ENCODE results near the gene IL20RA.
A peak's percentile ranks its signal among the peaks of the same experiment; 100 is the strongest.

Gene IL20RA

GRCh38 chr6:137002505-137002904, 42.3 kb downstream of the IL20RA start:
- DNase-seq = no peak

- no peak for DNase-seq
Measured at GRCh38 chr6:137001977-137002302, 42.8 kb downstream of the IL20RA start.

- peak; percentile 12 to 46 for DNase-seq
Measured at GRCh38 chr6:137001299-137001976, 43.3 kb downstream of the IL20RA start.

GRCh38 chr6:137000825-137001224, 43.9 kb downstream of the IL20RA start:
- no peak for DNase-seq

GRCh38 chr6:136995521-136995920, 49.2 kb downstream of the IL20RA start:
- no peak for DNase-seq

- peak; percentile 53 to 85 for DNase-seq
Measured at GRCh38 chr6:136994782-136995181, 50.0 kb downstream of the IL20RA start.

GRCh38 chr6:136992113-136992512, 52.7 kb downstream of the IL20RA start:
- no peak for DNase-seq

- DNase-seq = no peak
Measured at GRCh38 chr6:136991646-136992045, 53.1 kb downstream of the IL20RA start.

- DNase-seq = peak in 1 of 2 experiments; percentile 36
Measured at GRCh38 chr6:136990754-136991153, 54.0 kb downstream of the IL20RA start.

- no peak for DNase-seq
Measured at GRCh38 chr6:136990242-136990578, 54.6 kb downstream of the IL20RA start.

- DNase-seq = peak; percentile 65 to 77
Measured at GRCh38 chr6:136989571-136990241, 55.1 kb downstream of the IL20RA start.

GRCh38 chr6:136987526-136987925, 57.2 kb downstream of the IL20RA start:
- DNase-seq = peak; percentile 43 to 77

- DNase-seq = no peak
Measured at GRCh38 chr6:136985502-136985901, 59.3 kb downstream of the IL20RA start.

- DNase-seq = no peak
Measured at GRCh38 chr6:136984578-136984977, 60.2 kb downstream of the IL20RA start.

- DNase-seq = no peak
Measured at GRCh38 chr6:136983687-136984086, 61.1 kb downstream of the IL20RA start.

- DNase-seq = no peak
Measured at GRCh38 chr6:136982928-136983327, 61.8 kb downstream of the IL20RA start.

GRCh38 chr6:136980070-136980469, 64.7 kb downstream of the IL20RA start:
- no peak for DNase-seq

GRCh38 chr6:136979206-136979605, 65.6 kb downstream of the IL20RA start:
- DNase-seq = no peak

- DNase-seq = no peak
Measured at GRCh38 chr6:136977075-136977474, 67.7 kb downstream of the IL20RA start.

- no peak for DNase-seq
Measured at GRCh38 chr6:136975089-136975715, 69.6 kb downstream of the IL20RA start.

GRCh38 chr6:136973781-136974180, 71.0 kb downstream of the IL20RA start:
- peak in 1 of 2 experiments; percentile 40 for DNase-seq

GRCh38 chr6:136971609-136972008, 73.2 kb downstream of the IL20RA start:
- no peak for DNase-seq

GRCh38 chr6:136969930-136970329, 74.8 kb downstream of the IL20RA start:
- DNase-seq = peak; percentile 16 to 17

GRCh38 chr6:136969433-136969832, 75.3 kb downstream of the IL20RA start:
- DNase-seq = no peak

All from NCI-H2081 (cell line).